ENCODE data around the gene ANKRD28.
A peak's percentile ranks its signal among the peaks of the same experiment; 100 is the strongest.

The ANKRD28 gene

DNA sequence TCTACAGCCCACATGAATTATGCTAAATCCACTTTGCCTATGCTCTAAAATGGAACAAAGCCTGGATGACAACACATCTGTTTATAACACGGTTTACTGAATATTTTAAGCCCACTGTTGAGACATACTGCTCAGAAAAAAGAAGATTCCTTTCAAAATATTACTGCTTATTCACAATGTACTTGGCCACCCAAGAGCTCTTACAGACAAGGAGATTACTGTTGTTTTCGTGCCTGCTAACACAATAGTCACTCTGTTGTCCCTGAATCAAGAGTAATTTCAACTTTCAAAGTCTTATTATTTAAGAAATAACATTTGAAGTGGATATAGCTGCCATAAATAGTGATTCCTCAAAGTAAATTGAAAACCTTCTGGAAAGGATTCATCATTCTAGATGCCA lies 70.9 kb downstream of the ANKRD28 start:
- DNase-seq (ENCODE audit: low read depth): no peak
- TF ChIP-seq, protein P1, sequence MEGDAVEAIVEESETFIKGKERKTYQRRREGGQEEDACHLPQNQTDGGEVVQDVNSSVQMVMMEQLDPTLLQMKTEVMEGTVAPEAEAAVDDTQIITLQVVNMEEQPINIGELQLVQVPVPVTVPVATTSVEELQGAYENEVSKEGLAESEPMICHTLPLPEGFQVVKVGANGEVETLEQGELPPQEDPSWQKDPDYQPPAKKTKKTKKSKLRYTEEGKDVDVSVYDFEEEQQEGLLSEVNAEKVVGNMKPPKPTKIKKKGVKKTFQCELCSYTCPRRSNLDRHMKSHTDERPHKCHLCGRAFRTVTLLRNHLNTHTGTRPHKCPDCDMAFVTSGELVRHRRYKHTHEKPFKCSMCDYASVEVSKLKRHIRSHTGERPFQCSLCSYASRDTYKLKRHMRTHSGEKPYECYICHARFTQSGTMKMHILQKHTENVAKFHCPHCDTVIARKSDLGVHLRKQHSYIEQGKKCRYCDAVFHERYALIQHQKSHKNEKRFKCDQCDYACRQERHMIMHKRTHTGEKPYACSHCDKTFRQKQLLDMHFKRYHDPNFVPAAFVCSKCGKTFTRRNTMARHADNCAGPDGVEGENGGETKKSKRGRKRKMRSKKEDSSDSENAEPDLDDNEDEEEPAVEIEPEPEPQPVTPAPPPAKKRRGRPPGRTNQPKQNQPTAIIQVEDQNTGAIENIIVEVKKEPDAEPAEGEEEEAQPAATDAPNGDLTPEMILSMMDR (conservative IDR thresholded peaks at IDR 0.05; ENCODE audit: low read depth, low read length): no peak
- no peak overlapping the region for H3K4me3 ChIP-seq (ENCODE audit: low read depth, low read length)

GRCh38 chr3:15726043-15726442 lies 71.7 kb downstream of the ANKRD28 start:
- DNase-seq (ENCODE audit: low read depth): peak; percentile 54
- H3K4me3 ChIP-seq (ENCODE audit: low read depth, low read length): no peak overlapping the region
- TF ChIP-seq, protein P1 (conservative IDR thresholded peaks at IDR 0.05; ENCODE audit: low read depth, low read length): no peak

- H3K4me3 ChIP-seq (ENCODE audit: low read depth, low read length): no peak overlapping the region
- TF ChIP-seq, protein P1 (conservative IDR thresholded peaks at IDR 0.05; ENCODE audit: low read depth, low read length): no peak
- no peak for DNase-seq (ENCODE audit: low read depth)
These were observed 73.3 kb downstream of the ANKRD28 start for GRCh38 chr3:15724446-15724845.

GRCh38 chr3:15723624-15723884 lies 74.2 kb downstream of the ANKRD28 start:
- TF ChIP-seq, protein P1 (conservative IDR thresholded peaks at IDR 0.05; ENCODE audit: low read depth, low read length): no peak
- DNase-seq (ENCODE audit: low read depth): no peak
- H3K4me3 ChIP-seq (ENCODE audit: low read depth, low read length): no peak overlapping the region

GRCh38 chr3:15722877-15723623 lies 74.7 kb downstream of the ANKRD28 start:
- no peak for DNase-seq (ENCODE audit: low read depth)
- TF ChIP-seq, protein P1 (conservative IDR thresholded peaks at IDR 0.05; ENCODE audit: low read depth, low read length): no peak
- H3K4me3 ChIP-seq (ENCODE audit: low read depth, low read length): no peak overlapping the region

DNA sequence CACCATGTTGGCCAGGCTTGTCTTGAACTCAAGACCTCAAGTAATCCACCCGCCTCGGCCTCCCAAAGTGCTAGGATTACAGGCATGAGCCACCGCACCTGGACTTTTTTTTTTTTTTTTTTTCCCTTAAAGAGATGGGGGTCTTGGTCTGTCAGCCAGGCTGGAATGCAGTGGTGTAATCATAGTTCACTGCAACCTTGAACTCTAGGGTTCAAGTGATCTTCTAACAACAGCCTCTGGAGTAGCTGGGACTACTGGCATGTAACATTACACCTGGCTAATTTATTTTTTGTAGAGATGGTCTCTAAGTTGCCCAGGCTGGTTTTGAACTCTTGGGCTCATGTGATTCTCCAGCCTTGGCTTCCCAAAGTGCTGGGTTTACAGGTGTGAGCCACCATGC lies 81.6 kb downstream of the ANKRD28 start:
- H3K4me3 ChIP-seq (ENCODE audit: low read depth, low read length): no peak overlapping the region
- no peak for DNase-seq (ENCODE audit: low read depth)
- TF ChIP-seq, protein P1 (conservative IDR thresholded peaks at IDR 0.05; ENCODE audit: low read depth, low read length): no peak

- H3K4me3 ChIP-seq (ENCODE audit: low read depth, low read length): no peak overlapping the region
- TF ChIP-seq, protein P1 (conservative IDR thresholded peaks at IDR 0.05; ENCODE audit: low read depth, low read length): no peak
- no peak for DNase-seq (ENCODE audit: low read depth)
These were observed 83.3 kb downstream of the ANKRD28 start for GRCh38 chr3:15714448-15714847.
